Measurements from ENCODE around the gene ENO2. TPM values are rescaled to one million over a fixed set of nuclear protein-coding genes. Genes with fewer than 3 reads are reported as not detected.
A peak's percentile ranks its signal among the peaks of the same experiment; 100 is the strongest.
"Not testable (repeated sequence)": the region's sequence is repeated elsewhere in the genome, so short reads cannot be mapped to it uniquely, and the experiment has no call there.

The ENO2 gene
- polyA plus RNA-seq, 3 donors: 12.0 to 12.5 (median 12.2) TPM

DNA sequence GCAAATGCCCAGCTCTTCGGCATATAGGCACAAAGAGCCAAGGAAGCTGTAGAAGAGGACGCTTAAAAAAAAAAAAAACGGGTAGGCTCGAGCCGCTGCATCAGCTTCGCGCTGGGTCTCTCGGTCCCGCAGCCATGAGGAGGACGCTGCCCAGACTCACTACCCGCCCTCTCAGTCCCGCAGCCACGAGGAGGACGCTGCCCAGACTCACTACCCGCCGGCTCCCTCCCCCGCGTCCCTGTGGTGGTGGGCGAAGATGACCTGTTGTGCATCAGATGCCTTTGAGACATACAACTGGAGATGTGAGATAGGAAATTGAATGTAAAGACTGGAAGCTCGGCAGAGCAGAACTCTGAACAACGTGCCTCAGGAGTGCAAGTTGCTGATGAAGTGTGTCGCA is 29.8 kb upstream of the ENO2 start:
- DNase-seq (ENCODE audit: low read depth in 3 of 3, low spot score in 2 of 3): no peak

- not testable (repeated sequence) for DNase-seq (ENCODE audit: low read depth in 3 of 3, low spot score in 2 of 3)
These were observed 28.0 kb upstream of the ENO2 start for GRCh38 chr12:6886206-6886999.

- DNase-seq (ENCODE audit: low read depth in 3 of 3, low spot score in 2 of 3): no peak
These were observed 26.9 kb upstream of the ENO2 start for GRCh38 chr12:6887460-6887859.

DNA sequence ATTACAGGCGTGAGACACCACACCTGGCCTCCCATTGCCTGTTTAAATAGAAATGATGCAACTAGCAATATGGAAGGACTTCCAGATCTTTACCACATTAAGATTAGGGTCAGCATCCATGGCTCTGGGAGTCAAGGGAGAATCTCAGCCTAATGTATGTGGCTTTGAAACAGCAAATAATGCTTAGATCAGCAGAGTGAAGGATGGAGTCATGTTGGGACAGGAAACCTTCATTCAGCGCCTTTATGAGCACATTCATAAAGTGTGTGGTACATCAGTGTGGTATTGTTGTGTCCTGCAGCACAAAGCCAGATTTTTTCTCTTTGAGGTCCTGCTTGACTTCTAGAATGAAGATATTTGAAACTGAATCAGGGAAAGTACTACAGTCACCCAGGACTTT is 26.0 kb upstream of the ENO2 start:
- DNase-seq (ENCODE audit: low read depth in 3 of 3, low spot score in 2 of 3): no peak

DNA sequence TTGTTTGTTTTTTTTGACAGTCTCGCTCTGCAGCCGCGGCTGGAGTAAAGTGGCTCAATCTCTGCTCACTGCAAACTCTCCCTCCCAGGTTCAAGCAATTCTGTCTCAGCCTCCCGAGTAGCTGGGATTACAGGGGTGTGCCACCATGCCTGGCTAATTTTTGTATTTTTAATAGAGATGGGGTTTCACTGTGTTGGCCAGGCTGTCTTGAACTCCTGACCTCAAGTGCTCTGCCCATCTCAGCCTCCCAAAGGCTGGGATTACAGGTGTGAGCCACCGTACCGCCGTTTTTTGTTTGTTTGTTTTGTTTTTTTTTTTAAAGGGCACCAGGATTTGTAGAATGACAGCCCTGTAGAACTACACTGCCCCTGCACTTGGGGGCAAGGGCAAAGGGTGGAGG is 25.6 kb upstream of the ENO2 start:
- not testable (repeated sequence) for DNase-seq (ENCODE audit: low read depth in 3 of 3, low spot score in 2 of 3)

GRCh38 chr12:6889775-6890573 is 24.4 kb upstream of the ENO2 start:
- not testable (repeated sequence) for DNase-seq (ENCODE audit: low read depth in 3 of 3, low spot score in 2 of 3)

DNA sequence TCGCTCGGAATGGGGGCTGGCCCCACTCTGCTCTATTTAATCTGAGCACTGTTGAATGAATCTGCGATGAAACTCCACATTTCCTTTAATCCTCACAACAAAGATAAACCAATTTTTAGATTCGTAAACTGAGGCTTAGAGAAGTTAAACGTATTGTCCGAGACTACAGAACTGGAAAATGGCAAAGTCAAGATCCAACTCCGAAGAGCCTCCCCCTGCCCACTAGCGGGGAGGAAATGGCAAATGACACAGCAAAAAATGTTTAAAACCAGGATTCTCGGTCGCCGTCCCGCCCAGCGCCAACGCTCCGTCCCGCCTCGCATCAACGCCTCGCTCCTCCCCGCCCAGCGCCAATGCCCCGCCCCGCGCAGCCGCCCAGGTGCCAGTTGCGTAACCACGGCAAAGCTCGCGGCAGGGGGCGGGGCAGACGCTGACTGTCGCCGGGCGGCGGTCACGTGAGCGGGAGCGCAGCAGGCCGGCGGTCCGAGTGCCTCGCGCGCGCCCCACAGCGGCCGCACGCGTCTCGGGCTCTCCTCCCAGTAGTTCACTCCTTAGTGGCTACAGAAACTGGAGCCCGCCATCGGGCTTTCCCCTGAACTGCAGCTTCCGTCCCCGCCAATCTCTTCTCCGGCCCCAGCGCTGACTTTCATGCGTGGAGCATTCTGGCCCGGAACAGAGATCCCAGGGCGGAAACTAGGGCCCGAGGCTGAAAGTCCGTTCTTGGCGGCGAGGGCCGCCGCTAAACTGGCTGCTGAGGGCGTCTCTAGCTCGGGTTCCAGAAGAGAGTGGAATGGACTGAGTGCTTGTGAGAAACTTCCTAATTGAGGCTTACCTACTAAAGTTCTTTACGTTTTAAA is 23.4 kb upstream of the ENO2 start:
- DNase-seq (ENCODE audit: low read depth in 3 of 3, low spot score in 2 of 3): peak; percentile 85 to 96 (median 92)

DNA sequence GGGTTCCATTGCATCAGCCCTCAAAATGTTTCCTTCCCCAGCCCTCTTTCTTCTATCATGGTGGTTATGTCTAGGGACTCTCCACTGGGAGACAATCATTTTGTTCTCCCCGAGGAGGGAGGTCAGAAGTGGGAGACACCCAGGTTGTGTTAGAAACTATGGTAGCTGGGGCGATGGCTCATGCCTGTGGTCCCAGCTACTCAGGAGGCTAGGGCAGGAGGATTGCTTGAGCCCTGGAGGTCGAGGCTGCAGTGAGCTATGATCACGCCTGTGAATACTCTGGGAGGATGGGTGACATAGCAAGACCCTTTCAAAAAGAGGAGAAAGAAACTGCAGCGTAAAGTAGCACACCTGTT is 22.8 kb upstream of the ENO2 start:
- no peak for DNase-seq (ENCODE audit: low read depth in 3 of 3, low spot score in 2 of 3)

DNA sequence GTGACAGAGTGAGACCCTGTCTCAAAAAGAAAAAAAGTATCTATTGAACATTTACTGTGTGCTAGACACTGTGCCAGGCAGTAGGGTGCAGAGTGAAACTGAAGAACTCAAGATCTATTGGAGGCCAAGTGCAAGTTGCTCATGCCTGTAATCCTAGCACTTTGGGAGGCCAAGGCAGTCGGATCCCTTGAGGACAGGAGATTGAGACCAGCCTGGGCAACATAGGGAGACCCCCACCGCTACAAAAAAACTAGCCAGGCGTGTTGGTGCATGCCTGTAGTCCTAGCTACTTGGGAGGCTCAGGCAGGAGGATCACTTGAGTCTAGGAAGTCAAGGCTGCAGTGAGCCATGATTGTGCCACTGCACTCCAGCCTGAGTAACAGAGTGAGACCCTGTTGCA is 21.7 kb upstream of the ENO2 start:
- not testable (repeated sequence) for DNase-seq (ENCODE audit: low read depth in 3 of 3, low spot score in 2 of 3)

DNA sequence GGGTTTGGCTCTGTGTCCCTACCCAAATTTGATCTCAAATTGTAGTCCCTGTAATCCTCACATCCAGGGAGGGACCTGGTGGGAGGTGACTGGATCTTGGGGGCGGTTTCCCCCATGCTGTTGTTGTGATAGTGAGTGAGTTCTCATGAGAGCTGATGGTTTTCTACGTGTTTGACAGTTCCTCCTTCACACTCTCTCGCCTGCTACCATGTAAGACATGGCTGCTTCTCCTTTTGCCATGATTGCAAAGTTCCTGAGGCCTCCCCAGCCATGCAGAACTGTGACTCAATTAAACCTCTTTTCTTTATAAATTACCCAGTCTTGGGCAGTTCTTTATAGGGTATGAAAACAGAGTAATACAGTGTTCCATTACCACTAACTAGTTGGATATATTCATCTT is 20.1 kb upstream of the ENO2 start:
- DNase-seq (ENCODE audit: low read depth in 3 of 3, low spot score in 2 of 3): no peak

- DNase-seq (ENCODE audit: low read depth in 3 of 3, low spot score in 2 of 3): no peak
These were observed 17.4 kb upstream of the ENO2 start for GRCh38 chr12:6896846-6897435.

GRCh38 chr12:6899427-6899826 is 15.0 kb upstream of the ENO2 start:
- no peak for DNase-seq (ENCODE audit: low read depth in 3 of 3, low spot score in 2 of 3)

DNA sequence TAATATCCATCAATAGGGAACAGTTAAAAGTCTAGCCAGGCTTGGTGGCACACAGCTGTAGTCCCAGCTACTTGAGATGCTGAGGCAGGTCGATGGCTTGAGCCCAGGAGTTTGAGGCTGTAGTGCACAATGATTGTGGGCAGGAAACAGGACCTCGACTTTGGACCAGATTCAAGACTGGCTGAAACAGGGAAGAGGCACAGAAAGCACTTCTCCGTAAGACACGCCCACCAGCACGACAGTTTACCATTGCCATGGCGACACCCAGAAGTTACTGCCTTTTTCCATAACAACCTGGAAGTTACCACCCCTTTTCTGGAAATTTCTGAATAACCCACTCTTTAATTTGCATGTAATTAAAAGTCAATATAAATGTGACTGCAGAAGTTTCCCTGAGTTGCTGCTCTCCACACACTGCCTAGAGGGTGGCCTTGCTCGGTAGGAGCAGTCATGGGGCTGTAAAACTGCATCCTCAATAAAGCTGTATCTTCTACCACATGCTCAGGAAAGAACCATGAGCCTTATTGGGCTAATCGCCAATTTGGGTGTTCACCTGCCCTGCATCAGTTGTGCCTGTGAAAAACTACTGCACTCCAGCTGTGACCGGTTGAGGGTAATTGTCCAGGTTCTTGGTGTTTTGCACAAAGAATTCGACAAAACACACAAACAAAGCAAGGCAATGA is 14.4 kb upstream of the ENO2 start:
- DNase-seq (ENCODE audit: low read depth in 3 of 3, low spot score in 2 of 3): no peak

DNA sequence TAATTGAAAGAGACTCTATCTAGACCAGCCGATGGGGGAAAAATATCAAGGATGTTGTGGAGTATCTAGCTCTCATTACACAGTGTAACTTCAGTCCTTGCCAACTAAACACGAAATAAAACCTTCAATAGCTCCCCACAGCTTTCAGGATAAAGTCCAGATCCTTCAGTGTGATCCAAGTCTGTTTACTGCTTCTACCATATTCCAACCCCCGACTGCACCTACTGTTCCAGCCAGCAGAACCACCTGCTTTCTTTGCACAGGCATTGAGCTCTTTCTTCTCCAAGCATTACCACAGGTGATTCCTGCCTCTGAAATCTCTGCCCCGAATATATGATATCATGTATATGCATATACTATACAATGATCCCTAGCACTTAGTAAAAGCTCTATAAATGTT is 11.9 kb upstream of the ENO2 start:
- DNase-seq (ENCODE audit: low read depth in 3 of 3, low spot score in 2 of 3): no peak

- DNase-seq (ENCODE audit: low read depth in 3 of 3, low spot score in 2 of 3): no peak
These were observed 10.7 kb upstream of the ENO2 start for GRCh38 chr12:6903722-6904121.

- DNase-seq (ENCODE audit: low read depth in 3 of 3, low spot score in 2 of 3): peak; percentile 94 to 97 (median 97)
These were observed 9.8 kb upstream of the ENO2 start, which contains the start of gene LRRC23 for GRCh38 chr12:6904280-6905276. Gene LRRC23, plus strand, starts transcription at chr12:6904822. Its CDS starts 812 bp downstream, at chr12:6905634.

DNA sequence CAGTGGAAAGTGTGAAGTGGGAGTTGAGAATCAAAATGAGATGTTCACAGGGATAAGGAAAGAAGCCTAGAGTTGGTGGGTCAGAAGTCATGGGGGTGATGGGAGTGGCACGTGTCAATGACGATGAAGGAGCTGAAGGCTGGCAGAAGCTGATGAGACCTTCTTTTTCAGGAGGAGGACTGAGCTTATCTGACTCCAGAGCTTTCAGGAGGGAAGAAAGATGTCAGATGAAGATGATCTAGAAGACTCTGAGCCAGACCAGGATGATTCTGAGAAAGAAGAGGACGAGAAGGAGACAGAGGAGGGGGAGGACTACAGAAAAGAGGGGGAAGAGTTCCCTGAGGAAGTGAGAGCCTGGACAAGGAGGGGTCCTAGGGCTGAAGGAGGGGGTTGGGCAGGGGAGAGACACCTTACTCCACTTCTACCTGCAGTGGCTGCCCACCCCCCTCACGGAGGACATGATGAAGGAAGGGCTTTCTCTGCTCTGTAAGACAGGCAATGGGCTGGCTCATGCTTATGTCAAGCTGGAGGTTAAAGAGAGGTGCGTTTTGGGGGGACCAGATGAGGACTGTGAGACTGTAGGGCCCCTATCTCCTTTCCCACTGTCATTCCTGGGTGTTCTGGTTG is 8.9 kb upstream of the ENO2 start:
- no peak for DNase-seq (ENCODE audit: low read depth in 3 of 3, low spot score in 2 of 3)

DNA sequence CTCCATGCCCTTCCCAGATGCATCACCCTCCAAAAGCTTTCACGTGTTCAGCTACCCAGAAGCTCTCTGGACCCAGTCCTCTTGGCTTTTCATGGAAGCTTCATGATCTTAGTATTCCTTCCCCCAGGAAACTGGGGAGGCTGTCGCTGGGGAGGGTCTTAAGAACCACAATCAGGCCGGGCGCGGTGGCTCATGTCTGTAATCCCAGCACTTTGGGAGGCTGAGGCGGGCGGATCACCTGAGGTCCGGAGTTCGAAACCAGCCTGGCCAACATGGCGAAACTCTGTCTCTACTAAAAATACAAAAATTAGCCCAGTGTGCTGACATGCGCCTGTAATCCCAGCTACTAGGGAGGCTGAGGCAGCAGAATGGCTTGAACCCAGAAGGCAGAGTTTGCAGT is 6.2 kb upstream of the ENO2 start:
- DNase-seq (ENCODE audit: low read depth in 3 of 3, low spot score in 2 of 3): not testable (repeated sequence)
